Lower leg skin (tissue), 4 donors: ENCODE results near the gene ISL2. TPM values are rescaled to one million over a fixed set of nuclear protein-coding genes. Genes with fewer than 3 reads are reported as not detected.
"Not testable (repeated sequence)": the region's sequence is repeated elsewhere in the genome, so short reads cannot be mapped to it uniquely, and the experiment has no call there.

Experiments used
- DNase-seq, 2 donors: peaks; one replicate each; pipeline ENCODE4 v3.0.0-alpha.2; 2019; ENCODE audit warnings: low spot score in 2 of 2
- H3K4me3 ChIP-seq: fragments of 200-600 bp; sonication (generic); 2 replicates; pipeline ENCODE4 v1.5.1; 2017; ENCODE audit warnings: mild to moderate bottlenecking, low read depth; ENCODE audit not compliant: poor library complexity, severe bottlenecking
- CTCF ChIP-seq, 3 donors: fragments of 450-650 bp; IDR thresholded peaks; one replicate each; pipeline ENCODE4 v1.5.1; 2016; ENCODE audit warnings: antibody characterized with exemption in 3 of 3, mild to moderate bottlenecking in 3 of 3, moderate library complexity in 2 of 3
- POLR2A ChIP-seq, 2 donors: fragments of 450-650 bp; IDR thresholded peaks; one replicate each; pipeline ENCODE4 v1.6.1; 2016 to 2017; ENCODE audit warnings: antibody characterized with exemption in 2 of 2, mild to moderate bottlenecking in 1 of 2, moderate library complexity in 1 of 2
- WGBS, 2 donors: methylation state at CpG; one replicate each; pipeline ENCODE4 v1.1.5; 2018; 5-methylcytosine and 5-hydroxymethylcytosine counted together
- intact Hi-C: fragments of 100-400 bp; cut with DNase I; formaldehyde crosslinking; loops from one replicate; pipeline ENCODE4 v1.15.0; 2023; ENCODE audit warnings: low total_unique reads
- total RNA-seq, 4 donors: library from RNA; depleted of rRNA; stranded (reverse); fragments of >200 nt; gene quantifications; one replicate each; pipeline ENCODE4 v1.1.0, GENCODE V29; 2016

ISL2 gene
- not detected for total RNA-seq

- intact Hi-C loops, result no loop called here
- TF ChIP-seq CTCF (IDR thresholded peaks at IDR 0.05), result no peak
- TF ChIP-seq POLR2A (IDR thresholded peaks at IDR 0.05), result no peak
- DNase-seq, result peak in 1 of 2 donors; percentile 92
These were observed at the start of gene ISL2 for GRCh38 chr15:76336254-76337058. Gene ISL2 (plus strand): TSS chr15:76336773. CDS start chr15:76336884, 111 bp downstream.

DNA sequence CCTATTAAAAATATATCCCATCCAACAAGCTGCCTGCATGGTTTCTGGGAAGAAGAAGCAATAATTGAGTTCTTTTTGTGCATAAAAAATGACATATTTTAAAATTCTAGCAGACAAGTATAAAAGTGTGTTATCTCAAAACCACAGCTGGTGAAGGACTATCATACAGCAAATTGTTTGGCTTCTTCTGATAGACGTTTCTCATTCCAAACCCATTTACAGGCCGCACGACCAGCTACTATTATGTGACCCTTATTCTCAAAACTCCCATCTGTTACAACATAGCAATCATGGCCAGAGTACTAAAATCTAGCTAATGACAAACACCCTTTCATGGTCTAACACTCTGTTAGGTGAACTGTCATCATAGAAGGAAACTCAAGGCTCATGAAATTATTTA, 47.0 kb upstream of the ISL2 start:
- 83% methylated on average over 3 of the region's 3 CpGs for WGBS, 2 donors
- DNase-seq, result no peak
- TF ChIP-seq POLR2A (IDR thresholded peaks at IDR 0.05), result no peak
- no peak for TF ChIP-seq CTCF (IDR thresholded peaks at IDR 0.05)
- intact Hi-C loops, result no loop called here
- no peak overlapping the region for H3K4me3 ChIP-seq

More at GRCh38 chr15:76336254-76337058, at the start of gene ISL2:
- no peak within 1 kb of the TSS for H3K4me3 ChIP-seq
- WGBS, 2 donors, result 7% methylated on average over 31 to 40 of the region's 40 CpGs

- WGBS, 2 donors, result 19 to 21% methylated on average over 1 of the region's 1 CpG
- DNase-seq, result no peak
- intact Hi-C loops, result no loop called here
- no peak overlapping the region for H3K4me3 ChIP-seq
- TF ChIP-seq CTCF (IDR thresholded peaks at IDR 0.05), result no peak
- no peak for TF ChIP-seq POLR2A (IDR thresholded peaks at IDR 0.05)
These were observed 43.2 kb upstream of the ISL2 start for GRCh38 chr15:76293361-76293760.

DNA sequence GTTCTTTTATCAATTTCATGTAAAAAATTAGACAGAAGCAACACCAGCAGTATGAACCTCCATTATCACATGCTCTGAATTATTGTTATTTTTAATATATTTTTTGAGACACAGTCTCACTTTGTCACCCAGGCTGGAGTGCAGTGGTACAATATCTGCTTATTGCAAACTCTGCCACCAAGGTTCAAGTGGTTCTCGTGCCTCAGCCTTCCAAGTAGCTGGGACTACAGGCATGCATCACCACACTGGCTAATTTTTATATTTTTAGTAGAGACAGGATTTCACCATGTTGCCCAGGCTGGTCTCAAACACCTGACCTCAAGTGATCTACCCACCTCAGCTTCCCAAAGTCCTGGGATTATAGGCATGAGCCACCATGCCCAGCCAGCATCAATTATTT, 42.1 kb upstream of the ISL2 start:
- DNase-seq, H3K4me3 ChIP-seq, intact Hi-C loops: not testable (repeated sequence)
- 90 to 100% methylated on average over 1 of the region's 1 CpG for WGBS, 2 donors

DNA sequence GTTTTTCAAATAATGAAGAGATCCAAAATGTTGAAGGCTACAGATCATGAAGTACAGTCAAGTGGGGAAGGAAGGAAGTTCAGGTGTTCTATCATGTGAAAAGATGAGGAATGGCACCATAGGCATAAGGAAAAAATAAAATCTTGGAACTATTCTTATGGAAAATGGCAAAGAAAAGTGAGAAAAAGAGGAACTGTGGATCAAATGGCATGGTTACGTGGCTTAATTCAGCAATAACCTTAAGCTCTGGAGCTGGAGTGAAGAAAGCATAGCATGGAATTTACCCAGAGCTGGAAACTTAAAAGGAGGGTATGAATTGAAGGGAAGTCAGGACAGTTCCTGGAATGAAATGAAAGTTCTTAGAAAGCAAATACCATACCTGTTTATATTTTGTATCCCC, 39.7 kb upstream of the ISL2 start:
- WGBS, 2 donors, result 90 to 93% methylated on average over 1 of the region's 1 CpG

GRCh38 chr15:76297951-76298350, 38.6 kb upstream of the ISL2 start:
- H3K4me3 ChIP-seq, intact Hi-C loops, DNase-seq: not testable (repeated sequence)
- 77 to 89% methylated on average over 4 of the region's 4 CpGs for WGBS, 2 donors

More for the DNA sequence above, 39.7 kb upstream of the ISL2 start:
- no peak for DNase-seq
- H3K4me3 ChIP-seq, result no peak overlapping the region
- intact Hi-C loops, result no loop called here
- TF ChIP-seq POLR2A (IDR thresholded peaks at IDR 0.05) (no peak), CTCF (IDR thresholded peaks at IDR 0.05) (no peak)

- H3K4me3 ChIP-seq, result no peak overlapping the region
- no peak for TF ChIP-seq CTCF (IDR thresholded peaks at IDR 0.05)
- no peak for TF ChIP-seq POLR2A (IDR thresholded peaks at IDR 0.05)
- DNase-seq, result no peak
- WGBS, 2 donors, result 60 to 71% methylated on average over 3 of the region's 3 CpGs
- intact Hi-C loops, result no loop called here
These were observed 37.6 kb upstream of the ISL2 start for GRCh38 chr15:76298986-76299385.
